Measurements from ENCODE around the gene SPINDOC.

GRCh38 chr11:63876616-63877015 lies 63.4 kb downstream of the SPINDOC start:
- no peak for TF ChIP-seq FOXA1 (IDR thresholded peaks at IDR 0.05)
- no peak for TF ChIP-seq SP1 (IDR thresholded peaks at IDR 0.05)
- no peak for TF ChIP-seq FOXM1 (IDR thresholded peaks at IDR 0.05; ENCODE audit: borderline replicate concordance)
- no peak for TF ChIP-seq ARNT (IDR thresholded peaks at IDR 0.05)
- no peak for TF ChIP-seq SUZ12 (IDR thresholded peaks at IDR 0.05)
- no peak for TF ChIP-seq ZNF384 (IDR thresholded peaks at IDR 0.05)

Measured in HEK293T (cell line).